Daoy (cell line): ENCODE results near the gene TMEM240. TPM values are rescaled to one million over a fixed set of nuclear protein-coding genes. Genes with fewer than 3 reads are reported as not detected.

Source experiments
- DNase-seq: peaks from one replicate; pipeline ENCODE4 v3.0.0-alpha.2; 2015; ENCODE audit warnings: low read depth
- total RNA-seq: library from RNA; depleted of rRNA; stranded (reverse); fragments of >200 nt; shearing (Covaris generic); gene quantifications from 2 replicates; pipeline ENCODE4 v1.2.3, GENCODE V29; 2014; rRNA removed

TMEM240 gene
- 0.11 TPM in 1 of 2 replicates, not detected in the other for total RNA-seq

DNA sequence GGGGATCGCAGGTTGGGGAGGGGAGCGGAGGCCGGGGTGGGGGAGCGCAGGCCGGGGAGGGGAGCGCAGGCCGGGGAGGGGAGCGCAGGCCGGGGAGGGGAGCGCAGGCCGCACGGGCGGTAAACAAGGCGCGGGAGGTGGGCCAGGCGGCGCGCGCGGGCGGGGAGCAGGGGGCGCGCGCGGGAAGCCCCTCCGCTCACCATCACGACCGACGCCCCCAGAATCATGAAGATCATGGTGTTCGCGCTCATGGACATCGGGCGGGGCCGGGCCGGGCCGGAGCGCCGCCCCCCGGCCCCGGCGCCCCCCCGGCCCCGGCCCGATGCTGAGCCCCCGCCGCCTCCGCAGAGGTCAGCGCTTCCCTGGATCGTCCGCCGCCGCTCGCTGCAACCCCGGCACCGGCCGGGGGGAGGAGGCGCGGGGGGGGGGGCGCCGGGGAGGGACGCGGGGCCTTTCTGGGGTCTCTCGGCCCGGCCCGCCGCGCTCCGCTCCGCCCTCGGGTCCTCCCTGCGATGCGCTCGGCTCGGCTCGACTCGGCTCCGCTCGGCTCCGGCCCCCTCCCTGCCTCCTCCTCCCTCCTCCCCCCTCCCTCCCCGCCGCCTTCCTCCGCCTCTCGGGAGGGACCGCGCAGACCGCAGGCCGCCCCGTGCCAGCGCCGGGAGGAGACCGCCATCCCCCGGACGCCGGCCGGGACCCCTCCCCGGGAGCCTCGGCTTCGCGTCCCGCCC is at the start of gene TMEM240:
Gene TMEM240, minus strand, starts transcription at position 535 of the 728 bp plus-strand sequence. Its CDS starts 278 bp downstream, at position 257.
- peak; percentile 62 for DNase-seq

DNA sequence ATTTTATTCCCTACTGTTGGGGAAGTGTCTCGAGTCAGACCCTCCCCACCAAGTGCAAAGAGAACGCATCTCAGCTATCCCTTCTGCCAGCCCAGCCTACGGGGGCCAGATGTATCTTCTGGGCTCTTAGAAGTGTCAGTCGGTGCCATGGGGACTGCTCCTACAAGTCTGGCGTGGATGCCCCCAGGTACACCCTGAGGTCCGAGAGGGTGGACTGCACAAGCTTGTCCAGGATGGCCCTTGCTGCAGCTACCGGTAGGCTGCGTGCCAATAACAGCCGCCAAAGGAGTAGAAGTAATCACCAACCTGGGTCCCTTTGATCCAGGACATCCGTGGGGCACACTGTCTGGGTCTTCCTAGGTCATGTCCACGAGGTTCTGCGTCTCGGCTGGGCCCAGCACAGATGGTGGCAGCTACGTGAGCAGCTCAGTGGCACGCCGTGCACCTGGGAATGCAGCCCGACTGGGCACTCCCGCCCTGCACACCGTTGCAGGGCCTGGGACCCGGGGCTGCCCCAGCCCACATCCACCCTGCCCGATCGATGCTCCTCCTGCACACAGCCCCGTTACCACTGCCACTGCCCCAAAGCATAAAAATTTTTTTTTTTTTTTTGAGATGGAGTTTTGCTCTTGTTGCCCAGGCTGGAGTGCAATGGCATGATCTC is 43.1 kb upstream of the TMEM240 start:
- no peak for DNase-seq

- no peak for DNase-seq
These were observed 42.3 kb upstream of the TMEM240 start for GRCh38 chr1:1582585-1583346.

- DNase-seq = no peak
These were observed 38.0 kb upstream of the TMEM240 start for GRCh38 chr1:1578371-1578940.

GRCh38 chr1:1577367-1578011 is 37.1 kb upstream of the TMEM240 start:
- DNase-seq = no peak

- peak; percentile 96 for DNase-seq
These were observed 34.5 kb upstream of the TMEM240 start, which contains the start of gene SSU72 for GRCh38 chr1:1574721-1575537. TSS of gene SSU72 (minus strand) at chr1:1574863. CDS start at chr1:1574557, 306 bp downstream.

- DNase-seq = peak; percentile 67
These were observed 33.7 kb upstream of the TMEM240 start for GRCh38 chr1:1573843-1574720.

- no peak for DNase-seq
These were observed 28.9 kb upstream of the TMEM240 start for GRCh38 chr1:1569341-1569740.

DNA sequence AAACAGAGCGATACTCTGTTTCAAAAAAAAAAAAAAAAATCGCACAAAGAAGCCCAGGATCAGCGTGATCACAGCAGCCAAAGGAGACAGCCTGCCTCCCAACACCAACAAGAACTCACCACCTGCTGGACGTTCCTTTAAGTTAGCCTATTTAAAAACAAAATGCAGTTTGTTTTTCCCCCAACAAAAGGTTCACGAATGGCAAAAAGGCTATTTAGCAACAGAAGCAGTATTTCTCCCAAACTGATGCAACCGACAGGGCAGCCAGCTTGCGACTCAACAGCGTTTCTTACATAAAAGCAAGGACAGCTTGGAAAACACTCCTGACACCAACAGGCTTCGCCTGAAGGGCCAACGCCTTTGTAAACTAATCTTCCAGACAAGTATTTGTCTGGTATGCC is 27.5 kb upstream of the TMEM240 start:
- DNase-seq = no peak

DNA sequence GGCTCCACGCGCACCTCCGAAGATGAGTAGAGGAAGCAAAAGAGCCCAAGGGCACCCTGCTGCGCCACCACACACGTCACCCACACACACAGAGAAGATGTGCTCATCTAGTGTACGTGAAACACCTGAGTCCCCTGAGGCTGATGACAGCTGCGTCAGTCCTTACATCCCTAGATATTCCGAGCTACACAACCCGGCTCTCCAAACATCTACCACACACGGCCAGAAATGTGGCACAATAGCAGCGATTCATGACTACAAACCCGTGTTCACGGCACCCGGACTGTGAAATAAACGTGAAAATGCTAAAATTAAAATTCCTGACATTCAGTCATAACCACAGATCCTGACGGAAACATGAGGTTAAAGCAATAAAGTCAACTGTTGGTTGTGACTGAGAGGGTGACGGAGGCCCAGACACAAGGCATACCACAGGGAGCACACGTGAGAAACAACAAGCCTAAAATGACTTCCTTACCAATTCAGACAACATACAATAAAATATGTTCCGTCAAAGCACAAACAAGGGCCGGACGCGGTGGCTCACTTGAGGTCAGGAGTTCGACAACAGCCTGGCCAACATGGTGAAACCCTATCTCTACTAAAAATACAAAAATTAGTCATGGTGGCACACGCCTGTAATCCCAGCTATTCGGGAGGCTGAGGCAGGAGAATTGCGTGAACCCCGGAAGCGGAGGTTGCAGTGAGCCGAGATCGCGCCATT is 26.9 kb upstream of the TMEM240 start:
- no peak for DNase-seq

DNA sequence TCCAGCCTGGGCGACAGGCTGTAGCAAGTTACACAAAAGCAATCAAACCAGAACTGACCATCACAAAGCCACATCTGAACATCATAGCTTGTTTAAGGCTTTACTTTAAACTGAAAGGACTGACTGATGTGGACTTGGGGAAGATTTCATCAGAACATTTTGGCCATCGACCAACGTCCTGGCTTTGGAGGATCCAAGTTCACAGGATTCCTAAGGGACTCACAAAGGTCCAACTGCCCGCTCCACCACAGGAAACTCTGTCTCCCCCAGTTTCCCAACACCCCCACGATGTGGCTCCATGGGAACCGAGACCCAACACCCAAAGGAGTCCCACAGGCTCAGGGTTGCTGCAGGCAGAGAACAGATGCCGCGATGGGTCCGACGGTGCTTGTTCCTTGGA is 24.9 kb upstream of the TMEM240 start:
- no peak for DNase-seq

- no peak for DNase-seq
These were observed 23.8 kb upstream of the TMEM240 start for GRCh38 chr1:1564268-1564667.

GRCh38 chr1:1563688-1564087 is 23.3 kb upstream of the TMEM240 start:
- DNase-seq = no peak

DNA sequence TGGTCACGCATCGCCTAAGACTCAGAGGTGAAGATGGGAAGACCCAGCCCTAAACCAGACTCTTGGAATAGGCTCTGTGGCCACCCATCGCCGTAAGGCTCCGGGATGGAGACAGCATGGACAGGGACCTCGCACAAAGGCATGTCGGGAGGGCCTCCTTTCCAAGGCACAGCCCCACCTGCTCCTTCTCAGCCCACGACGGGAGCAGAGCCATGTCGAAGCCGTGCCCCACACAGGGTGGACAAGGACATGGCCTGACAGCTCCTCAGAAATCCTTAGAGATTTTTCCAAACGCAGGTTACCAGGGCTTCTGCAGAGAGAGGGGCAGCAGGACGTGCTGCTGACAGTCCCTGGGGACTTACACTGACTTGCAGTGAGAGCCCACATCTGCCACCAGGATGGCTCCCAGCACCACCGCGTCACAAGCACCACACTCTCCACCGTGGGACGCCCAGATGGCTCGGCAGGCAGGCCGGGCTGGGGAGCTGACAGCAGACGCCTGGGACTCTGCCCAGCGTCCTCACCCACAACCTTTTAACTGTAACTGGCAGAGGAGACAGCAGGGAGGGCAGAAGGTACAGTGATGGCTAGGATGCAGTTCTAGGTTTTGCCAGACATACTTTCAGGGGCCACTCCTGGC is 22.3 kb upstream of the TMEM240 start:
- no peak for DNase-seq

GRCh38 chr1:1561801-1562470 is 21.5 kb upstream of the TMEM240 start:
- DNase-seq = no peak

GRCh38 chr1:1560178-1560577 is 19.8 kb upstream of the TMEM240 start:
- DNase-seq = no peak

DNA sequence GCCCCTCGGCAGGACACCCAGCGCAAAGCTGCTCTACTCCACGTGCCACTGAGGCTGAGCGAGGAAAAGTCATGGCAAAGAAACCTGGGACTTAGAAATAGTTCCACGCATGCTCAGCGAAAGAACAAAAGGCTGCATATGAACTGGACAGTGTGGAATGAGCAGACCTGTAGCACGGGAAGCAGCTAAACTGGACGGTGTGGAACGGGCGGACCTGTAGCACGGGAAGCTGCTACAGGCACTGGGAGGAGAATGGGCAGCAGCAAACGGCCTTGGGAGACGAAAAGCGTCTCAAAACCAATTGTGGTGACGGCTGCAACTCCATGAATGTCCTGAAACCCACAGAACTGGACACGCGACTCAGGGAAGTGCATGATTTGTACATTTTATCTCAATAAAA is 18.6 kb upstream of the TMEM240 start:
- DNase-seq = no peak

DNA sequence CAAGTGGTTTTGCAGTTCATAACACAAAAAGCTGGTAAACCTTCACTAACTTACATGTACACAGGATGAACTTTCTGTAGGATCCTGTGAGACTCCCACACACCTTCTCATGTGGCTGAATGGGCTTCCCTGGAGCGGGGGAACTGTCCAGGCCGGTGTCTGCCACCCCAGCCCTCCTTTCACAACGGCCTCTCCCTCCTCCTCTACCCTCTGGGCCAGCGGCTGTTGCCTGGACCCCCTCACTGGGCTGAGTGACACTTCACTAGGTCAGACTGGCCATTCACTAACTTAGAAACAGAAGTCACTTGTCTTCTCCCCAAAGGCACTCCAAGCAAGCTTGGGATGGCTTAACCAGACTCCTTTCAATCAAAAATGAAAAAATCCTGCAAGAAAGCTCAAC is 18.2 kb upstream of the TMEM240 start:
- no peak for DNase-seq
